H54 (cell line): ENCODE results near the gene INTS12.
"Not testable (repeated sequence)": the region's sequence is repeated elsewhere in the genome, so short reads cannot be mapped to it uniquely, and the experiment has no call there.

Experiments
- DNase-seq: peaks from one replicate; pipeline ENCODE4 v3.0.0; 2011; ENCODE audit warnings: low spot score, mixed read lengths; ENCODE audit not compliant: insufficient read length
- FAIRE-seq: peaks from 3 replicates; lab custom pipeline; 2011; peaks lifted over from hg19 to GRCh38; lab: Jason Lieb, UNC
- POLR2A ChIP-seq: IDR thresholded peaks from 2 replicates; pipeline ENCODE4 v1.6.1; 2011; ENCODE audit warnings: low read depth, mild to moderate bottlenecking, low read length

INTS12 gene

GRCh38 chr4:105708181-105709080 is at the start of gene INTS12, which contains the start of gene GSTCD:
Gene INTS12, minus strand, starts transcription at chr4:105708689. Its CDS starts 8,684 bp downstream, at chr4:105700005.
Gene GSTCD, plus strand, starts transcription at chr4:105708784. Its CDS starts 8,830 bp downstream, at chr4:105717614.
- peak; percentile 85 for TF ChIP-seq POLR2A
- DNase-seq (peak; percentile 32), FAIRE-seq (peak; percentile 15)

- TF ChIP-seq POLR2A = no peak
- DNase-seq (no peak), FAIRE-seq (no peak)
Measured at GRCh38 chr4:105755375-105755774, 46.9 kb upstream of the INTS12 start.

- DNase-seq = no peak
- no peak for TF ChIP-seq POLR2A
- FAIRE-seq = no peak
Measured at GRCh38 chr4:105753361-105753760, 44.9 kb upstream of the INTS12 start.

GRCh38 chr4:105751718-105752299 is 43.3 kb upstream of the INTS12 start:
- FAIRE-seq (no peak), DNase-seq (no peak)
- TF ChIP-seq POLR2A = no peak

- DNase-seq = no peak
- FAIRE-seq = no peak
- no peak for TF ChIP-seq POLR2A
Measured at GRCh38 chr4:105748222-105748621, 39.7 kb upstream of the INTS12 start.

- FAIRE-seq (no peak), DNase-seq (no peak)
- no peak for TF ChIP-seq POLR2A
Measured at GRCh38 chr4:105741548-105741947, 33.1 kb upstream of the INTS12 start.

GRCh38 chr4:105735217-105735616 is 26.7 kb upstream of the INTS12 start:
- FAIRE-seq, DNase-seq: not testable (repeated sequence)

- FAIRE-seq, DNase-seq: not testable (repeated sequence)
Measured at GRCh38 chr4:105729895-105730294, 21.4 kb upstream of the INTS12 start.

- DNase-seq (no peak), FAIRE-seq (no peak)
- no peak for TF ChIP-seq POLR2A
Measured at GRCh38 chr4:105725623-105726022, 17.1 kb upstream of the INTS12 start.

GRCh38 chr4:105719204-105719603 is 10.7 kb upstream of the INTS12 start:
- TF ChIP-seq POLR2A = no peak
- FAIRE-seq (no peak), DNase-seq (no peak)

- DNase-seq = no peak
- TF ChIP-seq POLR2A = no peak
- no peak for FAIRE-seq
Measured at GRCh38 chr4:105715692-105716278, 7.3 kb upstream of the INTS12 start.

GRCh38 chr4:105714932-105715331 is 6.4 kb upstream of the INTS12 start:
- no peak for TF ChIP-seq POLR2A
- DNase-seq (no peak), FAIRE-seq (no peak)

- DNase-seq (no peak), FAIRE-seq (no peak)
- TF ChIP-seq POLR2A = no peak
Measured at GRCh38 chr4:105714071-105714521, 5.6 kb upstream of the INTS12 start.

GRCh38 chr4:105712766-105713165 is 4.3 kb upstream of the INTS12 start:
- DNase-seq (no peak), FAIRE-seq (no peak)
- no peak for TF ChIP-seq POLR2A
